Activated CD4-positive, alpha-beta T cell treated with anti-CD3 and anti-CD28 coated beads, Interleukin-2, Interleukin-6, amounts not matched to agents 100 ng/mL and 50 ng/mL, durations not matched to agents 16 hours and 8 hours (primary cell): ENCODE data around the gene ACADVL.

Source experiments
- DNase-seq: peaks from one replicate; pipeline ENCODE4 v3.0.0-alpha.2; 2020

ACADVL gene

DNA sequence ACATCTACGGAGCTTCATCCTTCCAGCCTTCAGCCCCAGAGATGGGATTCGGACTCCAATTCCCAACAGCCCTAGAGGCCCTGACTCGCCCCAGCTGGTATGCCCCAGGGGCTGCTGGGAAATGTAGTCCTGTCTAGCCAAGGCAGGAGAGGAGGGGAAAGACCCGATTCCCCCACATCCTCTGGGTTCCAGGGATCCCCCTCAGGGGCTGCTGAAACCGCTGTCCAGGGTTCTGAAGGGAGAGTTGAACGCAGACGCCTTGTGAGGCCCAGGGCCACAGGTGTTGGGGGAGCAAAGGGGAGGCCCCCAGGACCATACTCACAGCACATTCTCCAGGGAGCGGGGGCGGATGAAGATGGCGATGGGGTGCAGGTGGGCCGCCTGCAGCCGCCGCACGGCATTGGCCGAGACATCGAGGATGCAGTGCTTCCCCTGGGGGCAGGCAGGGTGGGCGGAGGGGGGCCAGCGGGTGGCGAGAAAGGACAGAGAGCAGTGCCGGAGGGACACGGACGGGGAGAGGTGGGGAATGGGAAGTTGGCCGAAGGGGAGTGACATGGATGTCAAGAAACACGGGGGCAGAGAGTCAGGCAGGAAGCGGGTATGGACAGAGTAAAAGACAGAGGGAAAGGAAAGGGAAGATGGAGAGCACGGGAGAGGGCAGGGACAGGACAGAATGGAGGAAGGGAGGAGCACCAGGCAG is 28.0 kb upstream of the ACADVL start:
- peak; percentile 50 for DNase-seq

DNA sequence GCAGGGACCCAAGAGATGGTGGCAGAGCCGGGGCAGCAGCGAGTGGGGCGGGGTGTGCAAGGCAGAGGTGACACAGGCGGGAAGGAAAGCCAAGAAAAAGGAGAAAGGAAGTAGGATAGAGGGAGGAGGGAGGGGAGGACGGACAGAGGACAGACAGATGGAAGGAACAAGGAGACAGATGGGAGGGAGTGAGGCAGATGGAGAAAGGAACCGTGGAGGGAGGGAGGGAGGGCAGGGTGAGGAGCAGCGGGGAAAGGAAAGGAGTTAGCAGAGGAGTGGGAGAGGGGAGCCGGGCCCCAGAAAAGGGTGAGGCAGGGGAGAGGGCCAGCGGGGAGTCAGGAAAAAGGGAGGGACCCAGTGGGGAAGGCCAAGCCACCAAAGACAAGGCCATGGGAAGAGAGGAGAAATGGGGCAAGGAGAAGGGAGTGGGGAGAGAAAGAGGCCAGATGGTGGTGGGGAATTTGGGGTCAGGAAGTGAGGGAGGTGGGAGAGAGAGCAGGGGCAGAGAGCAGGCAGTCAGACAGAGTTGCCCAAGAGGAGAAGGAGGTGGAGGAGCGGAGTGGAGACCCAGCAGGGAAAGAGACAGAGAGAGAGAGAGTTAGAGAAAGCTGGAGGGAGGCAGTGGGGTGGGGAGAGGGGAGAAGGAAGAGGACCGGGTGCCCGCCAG is 27.3 kb upstream of the ACADVL start:
- DNase-seq, result no peak

DNA sequence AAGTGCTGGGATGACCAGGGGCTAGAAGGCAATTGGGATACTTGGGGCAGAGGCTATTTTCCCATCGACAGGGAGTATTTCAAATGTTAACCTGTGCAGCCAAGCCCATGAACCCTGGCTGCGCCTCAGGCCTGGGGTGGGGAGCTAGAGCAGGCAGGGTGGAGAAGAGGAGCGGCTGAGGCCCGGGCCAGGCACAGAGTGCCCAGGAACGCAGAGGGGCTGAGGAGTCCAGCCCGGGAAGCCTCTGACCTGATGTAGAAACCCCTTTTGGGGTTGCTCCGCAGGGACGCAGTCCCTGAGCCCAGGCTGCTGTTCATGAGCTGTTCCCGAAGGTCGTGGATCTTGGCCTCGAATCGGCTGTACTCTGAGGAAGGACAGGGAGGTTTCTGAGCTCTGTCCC is 23.8 kb upstream of the ACADVL start:
- no peak for DNase-seq

DNA sequence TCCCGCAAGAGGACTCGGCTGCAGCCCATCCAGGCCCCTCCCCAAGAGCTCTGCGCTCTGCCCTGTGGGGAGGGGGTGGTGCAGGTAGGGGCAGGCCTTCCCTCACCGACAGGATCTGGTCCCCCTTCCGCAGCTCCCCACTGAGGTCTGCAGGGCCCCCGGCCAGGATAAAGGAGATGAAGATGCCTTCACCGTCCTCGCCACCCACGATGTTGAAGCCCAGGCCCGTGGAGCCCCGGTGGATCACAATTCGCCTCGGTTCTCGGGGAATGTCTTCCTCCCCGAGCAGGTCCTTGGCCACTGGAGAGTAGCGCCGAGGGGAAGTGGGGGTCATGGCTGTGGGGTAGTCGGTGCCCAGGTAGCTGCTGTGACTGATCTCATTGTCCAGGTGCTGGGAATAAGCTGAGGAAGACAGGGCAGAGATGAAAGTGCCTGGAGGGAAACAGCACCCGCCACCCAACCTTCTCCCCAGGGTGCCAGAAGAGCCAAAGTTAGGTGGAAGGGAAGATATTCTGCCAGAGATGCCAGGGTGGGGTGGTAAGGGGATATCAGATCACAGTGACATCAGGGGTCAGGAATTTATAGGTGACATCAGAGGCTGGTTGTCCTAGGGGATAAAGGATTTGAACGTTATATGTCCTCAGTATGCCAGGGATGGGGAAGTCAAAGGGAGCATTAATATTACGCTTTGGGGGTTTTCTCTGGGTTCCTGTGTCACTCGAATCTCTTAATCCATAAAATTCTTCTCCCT is 22.9 kb upstream of the ACADVL start:
- DNase-seq, result no peak

DNA sequence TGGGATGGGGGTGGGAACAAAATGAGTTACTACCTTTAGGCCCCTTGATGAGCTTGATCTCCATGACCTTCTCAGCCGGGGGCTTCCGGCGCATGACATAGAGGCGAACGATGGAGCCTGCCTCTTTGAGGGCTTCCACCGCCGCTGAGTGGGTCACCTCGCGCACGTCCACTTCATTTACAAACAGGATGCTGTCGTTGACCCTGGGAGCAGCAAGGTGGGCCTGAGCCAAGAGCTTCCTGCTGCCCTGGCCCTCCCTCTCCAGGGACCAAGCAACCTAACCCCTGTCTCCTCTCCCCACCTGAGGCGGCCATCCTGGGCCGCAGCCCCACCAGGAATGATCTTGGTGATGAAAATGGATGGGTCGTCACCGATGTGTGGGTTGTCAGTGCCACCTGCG is 16.3 kb upstream of the ACADVL start:
- DNase-seq, result no peak

DNA sequence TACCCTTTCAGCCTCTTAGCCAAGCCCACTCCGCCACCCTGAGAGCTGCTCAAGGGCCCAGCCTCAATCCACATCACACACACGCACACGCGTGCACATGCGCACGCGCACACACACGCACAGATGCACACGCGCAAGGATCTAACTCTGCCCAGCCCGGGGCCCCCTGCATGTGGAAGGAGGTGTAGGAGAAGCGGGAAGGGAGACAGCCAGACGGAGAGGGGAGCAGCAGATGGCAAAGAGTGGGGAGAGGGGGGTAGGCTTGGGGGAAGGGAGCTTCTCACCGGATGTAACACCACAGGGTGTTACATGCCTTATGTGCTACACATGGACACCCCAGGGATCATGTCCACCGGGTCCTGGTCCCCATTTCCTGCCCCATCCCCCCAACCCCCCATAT is 15.4 kb upstream of the ACADVL start:
- no peak for DNase-seq

DNA sequence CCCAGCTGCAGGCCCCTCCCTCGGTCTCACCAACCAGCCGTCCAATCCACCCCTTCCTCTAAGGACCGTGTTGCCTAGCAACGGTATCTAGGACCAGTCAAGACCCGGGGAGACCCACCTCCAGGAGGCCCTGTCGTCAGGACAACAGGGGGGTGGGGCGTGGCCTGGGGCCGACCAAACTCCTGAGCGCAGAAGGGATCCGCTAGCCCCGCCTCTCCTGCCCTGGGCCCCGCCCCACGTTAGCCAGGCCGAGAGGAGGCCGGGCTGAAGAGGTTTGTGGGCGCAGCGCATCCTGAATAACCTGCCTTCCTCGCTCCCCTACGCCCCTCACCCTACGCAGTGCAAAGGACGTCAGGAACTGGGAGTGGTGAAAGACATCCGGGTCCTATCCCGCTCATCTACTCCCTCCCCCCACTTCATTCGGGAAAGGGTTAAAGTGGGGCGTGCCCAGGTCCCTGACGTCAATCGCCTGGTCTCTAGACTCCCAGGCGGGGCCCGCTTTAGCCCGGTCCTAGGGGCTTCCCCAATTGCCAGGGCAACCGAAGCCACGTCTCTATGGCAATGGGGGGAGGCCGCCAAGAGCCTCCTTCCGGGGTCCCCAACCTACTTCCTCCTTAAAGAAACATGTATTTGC is 14.8 kb upstream of the ACADVL start:
- peak; percentile 93 for DNase-seq

DNA sequence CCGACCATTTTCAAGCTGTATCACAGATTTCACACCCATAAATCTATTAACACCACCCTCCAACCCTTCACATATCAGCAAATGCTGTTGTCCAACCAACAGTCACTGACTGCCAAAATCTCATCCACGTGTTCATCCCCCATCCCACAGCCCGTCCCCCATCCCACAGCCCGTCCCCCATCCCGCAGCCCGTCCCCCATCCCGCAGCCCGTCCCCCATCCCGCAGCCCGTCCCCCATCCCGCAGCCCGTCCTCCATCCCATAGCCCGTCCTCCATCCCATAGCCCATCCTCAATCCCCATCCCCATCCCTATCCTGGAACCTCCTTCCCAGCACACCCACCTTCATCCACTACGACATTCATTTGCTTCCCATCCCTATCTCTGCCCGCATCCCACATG is 14.2 kb upstream of the ACADVL start:
- DNase-seq, result no peak

DNA sequence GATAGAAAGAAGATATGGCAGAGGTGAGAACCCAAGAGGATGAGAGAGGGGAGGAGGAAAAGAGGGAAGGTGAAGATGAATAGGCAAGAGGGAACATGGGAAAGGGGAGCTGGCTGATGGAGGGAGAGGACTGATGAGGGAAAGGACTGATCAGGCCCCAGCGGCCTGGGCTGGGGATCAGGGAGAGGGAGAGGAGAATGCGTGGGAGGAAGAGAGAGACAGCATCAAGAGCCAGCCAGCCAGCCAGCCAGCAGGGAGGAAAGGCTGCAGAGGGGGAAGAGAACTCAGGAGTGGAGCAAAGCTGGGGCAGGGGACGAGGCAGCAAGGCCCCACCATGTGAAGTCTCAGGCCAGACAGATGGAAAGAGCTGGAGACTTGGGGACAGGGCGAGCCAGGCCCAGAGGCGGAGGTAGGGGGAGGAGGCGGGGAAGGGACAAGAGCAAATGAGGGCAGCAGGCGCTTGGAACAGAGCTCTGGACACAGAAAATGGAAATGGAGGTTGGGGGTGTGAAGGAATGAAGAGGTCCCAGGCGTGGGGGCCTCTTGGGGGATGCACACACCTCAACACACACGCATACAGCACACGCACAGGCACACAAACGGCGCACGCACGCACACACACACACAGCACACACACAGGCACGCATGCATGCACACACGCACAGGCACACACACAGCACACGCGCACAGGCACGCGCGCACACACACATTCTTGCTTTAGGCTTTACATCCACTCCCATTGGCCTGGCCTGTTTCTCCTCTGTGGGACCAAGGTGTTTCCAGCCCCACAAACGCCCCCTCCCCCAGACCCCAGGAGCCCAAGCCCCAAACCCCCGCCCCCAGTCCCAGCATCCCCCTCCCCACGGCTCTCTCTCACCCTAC is 12.4 kb upstream of the ACADVL start:
- DNase-seq, result no peak

DNA sequence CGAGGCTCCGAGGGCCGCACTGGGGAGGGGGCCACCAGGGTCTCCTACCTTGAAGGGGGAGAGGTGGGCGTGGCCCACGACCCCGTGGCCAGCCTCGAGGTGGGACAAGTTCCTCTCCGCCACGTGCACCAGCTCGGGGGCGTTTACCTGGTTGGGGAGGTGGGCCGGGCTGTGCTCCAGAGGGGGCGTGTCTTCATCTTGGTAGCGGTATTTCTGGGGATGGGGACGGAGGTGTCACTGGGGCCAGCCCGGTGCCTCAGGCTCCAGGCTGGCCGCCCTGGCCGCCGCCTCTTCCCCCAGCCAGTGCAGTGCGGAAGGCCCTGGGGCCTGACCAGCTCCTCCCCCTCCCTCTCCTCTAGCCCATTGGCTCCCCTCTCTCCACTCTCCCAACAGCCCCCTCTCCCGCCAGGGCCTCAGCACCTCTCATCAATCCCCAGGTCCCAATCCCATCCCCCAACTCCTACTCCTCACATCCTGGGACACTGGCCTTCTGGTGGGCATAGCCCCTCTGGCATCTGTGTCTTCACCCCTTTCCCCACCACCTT is 11.6 kb upstream of the ACADVL start:
- DNase-seq, result no peak

DNA sequence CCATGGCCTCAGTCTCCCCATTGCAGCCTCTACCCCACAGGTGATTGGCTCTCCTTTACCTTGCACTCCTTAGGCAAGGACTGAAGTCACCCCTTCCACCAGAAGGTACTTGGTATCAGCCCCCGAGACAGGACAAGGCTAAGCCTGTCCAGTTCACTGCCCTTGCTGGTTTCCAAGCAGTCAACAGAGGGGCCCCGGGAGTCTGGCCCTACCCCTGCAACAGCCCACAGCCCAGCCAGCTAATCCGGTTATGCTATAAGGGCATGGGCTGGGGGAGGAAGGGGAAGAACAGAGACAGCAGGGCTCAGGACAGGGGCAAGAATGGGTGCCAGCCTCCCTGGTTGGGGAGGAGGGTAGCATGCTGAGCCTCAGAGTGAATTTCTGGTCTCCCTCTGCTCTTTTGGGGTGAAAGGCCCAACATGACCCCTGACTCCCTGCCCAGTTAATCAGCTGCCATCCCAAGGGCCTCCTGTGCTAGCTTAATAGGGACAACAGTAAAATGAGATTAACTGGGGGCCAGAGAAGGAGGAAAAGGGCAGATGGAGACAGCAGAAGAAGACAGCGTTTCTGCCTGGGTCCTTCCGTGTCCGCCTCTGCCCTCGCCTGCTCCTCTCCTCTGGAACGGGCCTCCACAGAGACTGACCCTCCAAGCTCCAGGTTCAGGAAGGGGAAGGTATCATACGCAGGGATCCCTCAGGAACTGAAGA is 10.8 kb upstream of the ACADVL start:
- DNase-seq, result no peak

DNA sequence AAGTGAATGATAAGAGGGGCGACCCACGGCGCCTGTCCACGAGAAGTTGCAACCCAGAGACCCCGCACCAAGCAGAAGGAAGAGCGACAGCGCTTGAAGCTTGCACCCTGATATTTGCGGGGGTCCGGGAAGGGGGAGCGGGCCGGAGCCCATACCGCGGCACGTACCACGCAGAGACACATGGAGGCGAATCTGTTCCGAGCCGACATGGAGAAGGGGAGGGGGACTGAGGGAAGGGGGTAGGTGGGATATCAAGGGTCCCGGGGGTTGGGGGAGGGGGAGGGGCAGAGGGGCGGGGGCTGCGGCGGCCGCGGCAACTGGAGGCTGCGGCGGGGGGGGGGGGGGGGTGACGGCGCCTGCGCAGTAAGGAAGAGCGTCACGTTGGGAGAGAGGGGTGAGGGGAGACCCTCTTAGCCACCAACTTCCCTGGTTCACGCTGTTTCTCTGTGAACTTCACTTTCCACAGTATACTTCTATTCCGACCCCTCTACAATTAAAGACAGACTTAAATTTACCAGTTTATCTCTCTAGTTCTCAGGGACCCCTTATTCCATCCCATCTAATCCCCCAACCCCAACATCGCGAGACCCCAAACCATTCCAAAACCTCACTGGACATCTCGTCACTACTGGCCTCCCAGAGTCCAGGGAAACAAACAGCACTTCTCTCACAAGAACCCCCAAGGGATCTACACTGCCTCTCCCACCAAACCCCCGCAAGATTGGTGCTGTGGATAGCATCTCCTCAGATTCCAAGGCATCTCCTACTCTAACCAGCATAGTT is 8.1 kb upstream of the ACADVL start:
- no peak for DNase-seq

DNA sequence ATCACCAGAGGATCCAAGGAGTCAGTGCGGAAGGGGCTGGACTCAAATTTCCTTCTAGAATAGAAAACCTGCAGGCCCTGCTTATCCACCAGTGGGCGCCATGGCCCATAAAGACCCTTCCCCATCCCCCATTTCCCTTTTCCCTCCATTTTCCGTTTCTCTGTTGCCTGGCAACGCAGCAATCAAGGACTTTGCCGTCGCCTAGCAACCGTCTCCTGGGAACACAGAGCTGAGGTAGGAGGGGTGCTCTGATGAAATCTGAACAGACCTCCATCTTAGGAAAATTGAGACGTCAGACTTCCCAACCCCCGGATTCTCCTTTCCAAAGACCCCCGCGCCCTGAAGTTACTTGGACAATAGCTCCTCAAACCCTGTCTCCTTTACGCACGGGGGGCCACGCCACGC is 5.8 kb upstream of the ACADVL start:
- peak; percentile 68 for DNase-seq

DNA sequence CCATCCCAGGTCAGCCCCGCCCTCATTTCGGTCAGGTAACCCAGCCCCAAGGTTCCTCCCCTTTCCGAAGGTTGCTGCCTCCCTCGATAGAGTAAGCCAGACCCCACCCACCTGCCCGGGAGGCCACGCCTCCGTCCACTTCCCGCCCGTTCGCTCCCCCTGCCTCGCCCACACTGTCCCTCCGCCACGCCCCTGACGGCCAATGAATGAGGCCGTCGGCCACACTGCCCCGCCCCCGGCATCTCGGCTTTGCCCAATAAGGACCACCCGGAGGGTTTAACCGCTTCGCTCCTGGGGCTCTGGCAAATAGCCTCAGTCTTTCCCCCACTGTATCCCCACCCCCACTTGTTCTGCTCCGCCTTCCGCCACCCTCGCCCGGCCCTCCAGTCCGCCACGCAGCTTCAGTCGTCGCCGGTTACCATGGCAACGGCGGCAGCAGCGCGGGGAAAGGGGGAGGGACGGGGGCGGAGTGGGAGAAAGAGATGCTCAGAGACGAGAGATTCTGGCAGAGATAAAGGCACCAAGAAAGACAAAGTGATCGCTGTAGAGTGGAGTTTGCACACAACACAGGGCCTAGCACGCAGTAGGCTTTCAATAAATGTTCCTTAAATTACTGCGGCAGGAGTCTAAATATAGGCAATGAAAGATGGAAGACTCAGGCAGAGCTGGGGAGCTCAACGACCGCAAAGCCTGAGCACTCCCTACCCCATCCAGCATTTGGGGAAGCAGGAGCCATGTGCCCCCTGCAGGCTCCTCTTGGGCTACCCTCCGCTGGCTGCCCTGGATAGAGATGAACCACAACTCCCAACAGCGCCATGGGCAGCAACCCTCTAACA is 5.2 kb upstream of the ACADVL start:
- peak; percentile 99 for DNase-seq

DNA sequence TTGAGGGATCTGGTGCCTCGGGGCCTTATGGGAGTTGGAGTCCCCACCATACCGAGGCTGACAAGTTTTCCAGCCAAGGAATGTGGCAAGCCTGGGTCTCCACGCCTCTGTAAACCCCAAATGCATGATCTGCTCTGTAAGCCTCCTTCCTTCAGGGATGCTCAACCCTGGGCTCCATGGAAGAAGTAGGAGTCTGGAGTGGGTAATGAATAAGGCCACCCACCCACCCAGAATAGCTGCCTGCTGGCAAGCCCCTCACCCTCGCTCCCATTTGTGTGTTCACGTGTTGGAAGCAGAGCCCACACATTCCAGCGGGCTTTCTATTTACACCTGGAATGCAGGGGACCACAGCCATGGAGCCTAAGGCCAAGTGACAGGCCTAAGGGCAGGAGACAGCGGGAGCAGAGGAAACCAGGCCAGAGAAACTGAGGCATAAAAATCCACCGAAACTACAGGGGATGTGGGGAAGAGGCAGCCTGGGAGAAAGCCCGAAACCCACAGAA is 4.6 kb upstream of the ACADVL start:
- DNase-seq, result no peak

DNA sequence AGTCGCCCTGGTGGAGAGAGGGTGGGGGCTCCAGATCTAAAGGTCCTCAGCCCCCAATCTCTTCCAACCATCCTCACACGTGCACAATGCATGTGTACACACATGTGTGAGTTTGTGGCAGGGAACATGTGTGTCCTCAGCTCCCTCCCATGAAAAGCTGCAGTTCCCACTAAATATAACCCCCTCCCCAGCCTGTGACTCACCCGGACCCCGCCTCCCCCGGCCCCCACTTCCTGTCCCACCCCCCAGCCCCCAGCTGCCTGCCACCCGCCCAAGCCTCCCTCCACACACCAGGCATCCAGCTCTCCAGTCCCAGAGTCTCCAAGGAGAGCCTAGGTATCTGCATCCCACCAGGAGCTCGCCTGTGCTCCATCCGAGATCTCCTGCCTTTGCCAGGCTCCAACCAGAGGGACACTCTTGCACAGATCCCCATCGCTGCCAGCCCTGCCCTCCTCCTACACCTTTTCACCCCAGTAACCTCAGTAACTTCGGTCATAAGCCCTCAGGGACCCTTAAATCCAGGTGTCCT is 4.0 kb upstream of the ACADVL start:
- no peak for DNase-seq

DNA sequence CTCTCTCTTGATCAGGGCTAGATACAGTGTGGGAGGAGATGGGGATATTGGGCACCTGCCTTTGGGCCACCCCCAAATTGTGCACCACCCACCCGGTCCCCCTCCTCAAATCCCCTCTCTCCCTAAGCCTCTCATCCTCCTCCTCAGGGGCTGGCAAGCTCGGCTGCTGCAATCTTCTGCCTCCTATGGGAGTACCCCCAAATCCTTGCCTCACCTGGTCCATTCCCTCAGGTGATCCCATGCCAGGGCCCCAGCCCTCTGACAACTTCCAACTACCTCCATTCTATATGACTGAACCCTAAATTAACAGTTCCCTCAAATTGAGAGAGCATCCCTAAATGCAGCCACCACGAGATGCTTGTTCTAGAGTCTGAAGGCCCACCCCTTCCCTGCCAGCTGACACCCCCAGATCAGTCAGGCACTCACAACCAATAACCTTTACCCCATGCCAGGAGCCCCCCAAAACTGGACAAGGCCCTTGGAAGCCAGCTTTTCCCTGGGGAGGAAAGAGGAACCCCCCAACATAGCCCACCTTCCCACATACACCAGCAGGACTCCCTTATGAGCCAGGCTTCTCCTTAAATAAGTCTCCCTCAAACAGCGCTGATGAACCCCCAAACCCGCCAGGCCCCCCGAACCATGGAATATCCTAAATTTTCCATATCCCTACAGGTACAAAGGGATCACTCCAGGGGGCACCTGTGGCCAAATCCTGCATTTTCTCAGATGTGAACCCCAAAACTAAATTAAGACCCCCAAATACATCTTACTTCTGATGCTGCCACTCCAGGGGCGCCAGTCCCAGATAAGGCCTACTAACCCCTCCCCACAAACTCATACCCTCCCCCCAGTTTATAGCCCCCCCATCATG is 3.3 kb upstream of the ACADVL start:
- no peak for DNase-seq
